NCI-H146 (cell line): ENCODE data around the gene NME4.
"Not testable (repeated sequence)": the region's sequence is repeated elsewhere in the genome, so short reads cannot be mapped to it uniquely, and the experiment has no call there.

Source experiments
- DNase-seq: peaks from one replicate; lab custom pipeline; 2025; lab: John Stamatoyannopoulos, UW

The NME4 gene

DNA sequence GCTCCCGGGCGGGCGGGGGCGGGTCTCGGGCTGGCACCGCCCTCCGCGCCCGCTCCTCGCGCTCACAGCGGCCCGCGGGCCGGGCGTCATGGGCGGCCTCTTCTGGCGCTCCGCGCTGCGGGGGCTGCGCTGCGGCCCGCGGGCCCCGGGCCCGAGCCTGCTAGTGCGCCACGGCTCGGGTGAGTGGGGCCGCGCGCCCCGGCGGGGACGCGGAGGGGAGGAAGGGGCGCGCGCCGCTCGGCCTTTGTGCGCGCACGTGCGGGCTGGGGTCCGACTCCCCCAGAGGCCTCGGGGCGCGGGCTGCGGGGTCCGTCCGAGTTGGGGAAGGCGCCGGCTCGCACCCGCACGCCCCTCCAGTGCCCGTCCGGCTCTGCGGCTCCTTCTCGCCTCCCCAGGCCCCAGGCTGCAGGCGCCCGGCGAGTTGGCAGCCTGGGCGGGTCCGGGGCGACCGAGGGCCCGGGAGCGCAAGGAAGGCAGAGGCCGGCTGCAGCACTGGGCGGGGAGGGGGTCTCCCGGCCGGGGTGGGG, at the start of gene NME4:
Gene NME4 (plus strand): TSS at position 65 of the 527 bp plus-strand sequence. CDS start 24 bp downstream, at position 89.
- DNase-seq: peak; percentile 62

DNA sequence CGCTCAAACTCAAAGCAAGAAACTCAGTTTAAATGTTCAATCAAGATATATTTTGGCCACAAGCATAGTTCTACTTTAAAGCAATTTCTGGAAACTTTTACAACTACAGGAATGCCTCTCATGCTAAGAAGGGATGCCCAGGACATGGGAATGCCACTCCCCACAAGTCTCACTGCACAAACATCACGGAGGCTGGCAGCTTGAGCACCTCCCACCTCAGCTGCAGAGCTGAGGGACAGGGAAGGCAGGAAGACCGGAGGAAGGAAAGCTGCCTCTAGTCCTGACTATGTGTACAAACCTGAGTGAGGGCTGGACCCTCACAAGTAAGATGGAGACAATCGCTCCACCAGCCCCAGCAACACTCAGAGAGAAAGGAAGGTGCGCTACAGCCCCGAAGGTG, 49.8 kb upstream of the NME4 start:
- no peak for DNase-seq

DNA sequence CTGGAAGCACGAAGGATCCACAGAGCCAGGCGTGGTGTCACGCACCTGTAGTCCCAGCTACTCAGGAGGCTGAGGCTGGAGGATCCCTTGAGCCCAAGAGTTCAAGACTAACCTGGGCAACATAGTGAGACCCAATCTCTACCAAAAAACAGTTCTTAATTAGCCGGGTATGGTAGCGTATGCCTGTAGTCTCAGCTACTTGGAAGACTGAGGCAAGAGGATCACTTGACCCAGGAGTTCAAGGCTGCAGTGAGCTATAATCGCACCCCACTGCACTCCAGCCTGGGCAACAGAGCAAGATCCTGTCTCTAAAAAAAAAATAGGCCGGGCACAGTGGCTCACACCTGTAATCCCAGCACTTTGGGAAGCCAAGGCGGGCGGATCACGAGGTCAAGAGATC, 48.5 kb upstream of the NME4 start:
- not testable (repeated sequence) for DNase-seq

DNA sequence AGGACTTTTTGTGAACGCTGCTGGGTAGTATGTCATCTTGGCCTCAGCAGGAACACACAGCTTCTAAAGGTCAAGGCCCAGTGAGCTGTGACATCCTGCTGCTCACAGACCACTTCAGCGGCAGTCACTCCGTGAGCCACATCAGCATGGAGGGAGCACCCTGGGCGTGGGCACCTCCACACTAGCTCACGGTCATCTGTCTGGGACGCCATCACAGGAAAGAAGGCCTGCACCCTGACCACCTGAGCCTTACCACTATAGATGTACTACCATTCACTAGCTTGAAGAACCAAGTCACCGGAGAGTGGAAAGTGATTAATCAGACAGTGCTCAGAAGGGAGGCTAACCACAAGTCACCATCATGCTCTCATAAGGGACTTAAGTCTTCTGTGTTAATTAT, 47.8 kb upstream of the NME4 start:
- no peak for DNase-seq

DNA sequence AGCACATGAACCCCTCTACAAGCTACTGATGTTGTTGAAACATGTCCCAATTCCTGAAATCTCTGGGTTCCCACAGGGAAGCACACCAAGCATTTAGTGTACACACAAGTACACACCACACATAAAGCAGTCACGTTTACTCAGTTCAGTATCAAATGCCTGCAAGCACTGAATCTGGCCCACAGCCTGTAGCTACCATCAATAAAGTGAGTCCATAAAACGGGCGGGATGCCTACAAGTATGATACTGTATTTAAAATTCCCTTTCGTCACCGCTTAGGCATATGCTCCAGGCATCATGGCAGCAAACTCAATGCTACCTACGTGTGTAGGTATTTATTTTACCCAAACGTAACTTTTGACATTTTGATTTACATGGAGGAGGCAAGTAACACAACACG, 46.8 kb upstream of the NME4 start:
- DNase-seq: no peak

DNA sequence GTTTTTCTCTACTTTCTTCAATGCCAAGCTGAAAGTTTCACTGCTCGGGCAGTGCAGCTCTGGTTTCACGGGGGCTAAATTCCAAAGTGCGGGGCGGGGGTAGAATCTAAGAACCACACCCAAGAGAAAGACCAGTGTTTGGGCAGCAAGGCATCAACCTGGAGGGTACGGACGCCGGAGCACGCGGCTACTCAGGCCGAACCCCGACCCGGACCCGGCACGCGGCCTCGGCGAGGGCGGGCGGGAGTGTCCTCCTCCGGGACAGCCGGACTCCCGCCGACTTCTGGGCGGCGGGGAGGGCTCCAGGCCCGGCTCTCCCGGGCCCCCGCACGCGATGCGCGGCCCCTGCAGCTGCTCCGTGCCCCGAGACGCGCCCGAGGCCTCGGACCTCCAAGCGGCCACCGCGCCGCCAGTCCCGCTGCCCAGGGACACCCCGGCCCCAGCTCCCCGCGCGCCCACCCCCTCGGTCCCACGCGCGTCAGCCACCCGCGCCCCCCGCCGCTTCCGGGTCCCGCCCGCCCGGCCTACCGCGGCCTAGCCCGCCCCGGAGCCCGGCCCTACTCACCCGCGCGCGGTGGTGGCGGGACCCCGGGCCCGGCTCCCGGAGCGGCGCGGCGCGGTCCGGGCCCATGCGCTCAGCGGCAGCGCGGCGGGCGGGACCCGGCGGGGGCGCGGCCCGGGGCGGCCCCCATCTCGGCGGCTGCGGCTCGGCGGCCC, 45.0 kb upstream of the NME4 start:
- peak; percentile 43 for DNase-seq

DNA sequence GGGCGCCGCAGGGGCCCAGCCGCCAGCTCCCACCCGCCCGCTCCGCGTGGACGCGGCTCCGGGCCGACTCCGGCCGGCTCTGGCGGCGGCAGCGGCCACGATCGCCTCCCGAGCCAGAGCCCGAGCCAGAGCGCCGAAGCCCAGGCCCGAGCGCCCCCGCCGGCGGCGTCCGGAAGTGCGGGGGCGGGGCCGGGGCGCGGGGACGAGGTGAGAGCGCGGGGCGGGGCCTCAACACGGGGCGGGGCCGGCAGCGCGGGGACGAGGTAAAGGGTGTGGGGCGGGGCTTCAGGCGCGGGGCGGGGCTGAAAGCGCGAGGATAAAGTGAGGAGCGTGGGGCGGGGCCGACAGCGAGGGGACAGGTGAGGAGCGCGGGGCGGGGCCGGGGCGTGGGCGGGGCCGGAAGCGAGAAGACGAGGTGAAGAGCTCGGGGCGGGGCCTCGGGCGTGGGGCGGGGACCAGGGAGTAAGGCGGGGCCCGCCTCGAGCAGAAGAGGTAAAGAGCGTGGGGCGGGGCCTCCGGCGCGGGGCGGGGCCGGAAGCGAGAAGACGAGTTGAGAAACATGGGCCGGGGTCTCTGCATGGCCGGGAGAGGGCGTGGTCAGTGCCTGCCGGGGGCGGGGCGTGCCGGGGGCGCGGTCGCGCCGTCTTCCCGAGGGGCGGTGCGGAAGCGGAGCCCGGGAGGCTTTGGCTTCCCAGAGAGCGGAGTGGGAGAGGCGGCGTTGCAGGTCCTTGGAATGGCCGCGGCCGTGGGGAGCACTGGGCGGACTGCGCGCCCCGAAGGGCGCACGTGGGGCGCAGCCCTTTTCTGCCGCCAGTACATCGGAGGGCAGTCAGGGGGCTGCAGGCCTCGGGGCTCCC, 44.2 kb upstream of the NME4 start, which contains the start of gene AXIN1:
Gene AXIN1 (minus strand): TSS at position 177 of the 857 bp plus-strand sequence. CDS start 5,698 bp downstream, outside the sequence.
- DNase-seq: peak; percentile 100

DNA sequence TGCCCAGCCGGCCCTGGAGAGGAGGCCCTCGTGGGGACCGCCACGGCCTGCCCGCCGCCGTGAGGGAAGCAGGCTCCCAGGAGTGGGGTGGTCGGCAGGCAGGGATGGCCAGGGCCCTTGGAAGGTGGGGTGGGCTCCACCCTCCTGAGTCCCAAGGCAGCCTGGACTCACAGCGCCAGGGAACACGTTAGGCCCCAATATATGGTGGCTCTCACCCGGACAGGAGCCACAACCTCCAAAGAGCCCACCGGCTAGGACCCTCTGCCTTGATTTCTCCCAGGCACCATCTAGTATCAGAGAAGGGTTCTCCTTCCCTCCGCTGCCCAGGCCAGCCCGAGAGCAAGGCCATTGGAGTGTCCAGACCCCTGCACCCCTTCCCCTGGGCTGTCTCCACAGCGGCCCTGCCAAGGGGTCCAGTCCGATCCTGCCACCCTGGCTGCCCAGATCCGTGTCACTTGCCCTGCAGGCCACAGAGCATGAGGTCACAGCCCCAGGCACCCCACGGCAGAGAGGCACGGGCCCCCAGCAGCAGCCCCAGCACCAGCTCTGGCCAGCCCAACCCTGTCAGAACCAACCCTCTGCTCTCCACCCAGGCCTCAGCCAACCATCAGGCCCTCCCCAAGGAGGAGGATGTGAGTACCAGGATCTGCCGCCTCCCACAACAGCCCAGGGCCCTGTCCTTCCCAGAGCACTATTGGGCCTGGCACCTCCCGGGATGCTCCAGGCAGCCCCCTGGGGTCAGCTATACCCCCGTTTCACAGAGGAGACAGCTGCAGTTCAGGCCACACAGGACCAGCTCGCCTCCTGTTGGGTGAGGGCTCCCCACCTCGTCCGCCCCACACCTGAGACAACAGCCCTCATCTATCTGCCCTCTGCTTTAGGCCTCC, 43.4 kb upstream of the NME4 start:
- DNase-seq: no peak

DNA sequence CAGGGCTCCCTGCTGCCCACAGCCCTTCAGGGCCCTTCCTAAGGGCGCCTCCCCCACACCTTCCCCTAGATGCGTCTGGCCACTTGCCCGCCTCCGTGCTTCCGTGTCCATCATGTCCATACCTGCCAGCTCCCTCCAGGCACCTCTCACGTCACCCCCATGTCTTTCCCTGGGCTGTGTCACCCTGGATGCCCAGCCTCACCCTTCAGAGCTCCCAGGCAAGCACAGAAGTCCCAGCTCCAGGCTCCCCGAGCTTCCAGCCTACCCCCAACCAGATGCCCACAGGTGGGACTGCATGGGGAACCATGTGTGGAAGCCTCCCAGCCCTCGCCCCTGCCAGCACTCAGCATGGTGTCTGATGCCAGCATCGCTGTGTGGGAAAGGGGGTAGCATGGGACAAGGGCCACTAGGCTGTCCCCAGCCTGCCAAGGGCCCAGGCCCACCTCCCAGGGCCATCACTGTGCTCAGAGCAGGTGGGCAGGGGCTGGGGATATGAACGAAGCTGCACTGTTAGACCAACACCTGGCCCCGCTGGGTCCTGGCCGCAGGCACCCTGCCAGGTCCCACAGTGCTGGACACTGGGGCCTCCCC, 42.6 kb upstream of the NME4 start:
- DNase-seq: no peak

DNA sequence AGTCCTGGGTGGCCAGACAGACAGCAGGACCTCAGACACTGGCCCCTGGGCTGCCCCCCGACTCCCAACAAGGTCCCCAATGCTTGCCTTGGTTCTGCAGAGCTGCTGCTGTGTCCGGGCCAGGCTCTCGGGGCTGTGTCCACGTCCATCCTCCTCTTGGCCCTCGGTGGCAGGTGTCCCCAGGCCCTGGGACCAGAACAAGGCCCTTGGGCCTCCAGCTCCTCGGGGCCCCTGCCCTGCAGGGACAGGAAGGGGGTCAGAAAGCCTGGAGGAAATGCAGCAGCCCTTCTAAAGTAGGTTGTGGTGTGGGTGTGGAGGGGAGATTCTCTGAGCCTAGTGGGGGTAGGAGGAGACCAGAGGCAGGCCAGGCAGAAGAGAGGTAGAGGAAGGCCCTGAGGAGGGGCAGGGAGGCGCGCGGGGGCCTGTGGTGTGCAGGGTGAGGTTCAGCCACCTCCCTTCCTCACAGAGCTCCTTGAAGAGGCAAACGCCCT, 42.0 kb upstream of the NME4 start:
- no peak for DNase-seq

DNA sequence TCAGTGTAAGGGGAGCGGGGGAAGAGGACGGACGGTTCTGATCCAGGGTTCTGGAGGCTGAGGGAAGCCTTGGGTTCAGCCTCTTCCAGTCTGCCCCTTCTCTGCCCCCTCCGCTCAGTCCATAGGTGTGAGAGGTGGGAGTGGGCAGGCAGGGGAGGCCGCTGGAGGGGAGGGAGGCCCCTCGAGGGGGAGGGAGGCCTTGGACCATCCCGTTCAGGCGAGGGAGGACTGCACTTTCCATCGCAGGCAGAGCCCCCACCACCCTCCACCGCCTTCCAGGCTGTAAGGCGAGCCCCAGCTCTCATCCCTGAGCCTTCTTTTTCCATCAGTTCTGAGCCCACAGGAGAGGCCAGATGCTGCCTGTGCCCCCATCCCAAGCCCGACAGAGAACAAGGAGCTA, 40.3 kb upstream of the NME4 start:
- DNase-seq: no peak

DNA sequence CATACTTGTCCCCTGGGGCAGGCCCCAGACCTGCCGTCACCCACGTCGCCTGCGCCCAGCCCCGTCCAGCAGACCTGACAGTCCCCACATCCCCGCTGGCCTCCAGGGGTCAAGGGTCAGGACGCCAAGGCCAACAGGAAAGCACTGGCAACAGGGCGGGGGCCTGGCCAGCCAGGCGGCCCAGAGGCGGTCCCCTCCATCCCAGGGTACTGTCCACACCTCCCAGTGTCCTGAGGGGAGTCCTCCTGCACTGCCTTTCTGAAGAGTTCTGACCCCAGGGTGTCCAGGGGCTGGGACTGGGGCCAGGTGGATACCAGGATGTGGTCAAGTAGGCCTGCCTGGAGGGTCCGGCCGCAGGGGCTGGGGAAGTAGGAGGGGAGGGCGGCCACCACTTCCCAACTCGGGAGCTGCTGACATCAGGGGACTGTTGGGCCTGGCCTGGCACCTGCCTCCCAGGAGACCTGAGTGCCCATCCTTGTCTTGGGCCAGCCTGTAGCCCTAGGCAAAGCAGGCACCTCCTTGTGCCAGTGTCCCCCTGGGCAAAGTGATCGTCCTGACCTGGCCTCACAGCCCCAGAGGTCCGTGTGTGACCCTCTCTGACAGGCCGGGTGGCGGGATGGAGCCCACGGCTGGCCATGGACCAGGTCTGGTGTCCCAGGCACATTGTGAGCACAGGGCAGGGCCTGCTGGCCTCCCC, 37.8 kb upstream of the NME4 start:
- no peak for DNase-seq

DNA sequence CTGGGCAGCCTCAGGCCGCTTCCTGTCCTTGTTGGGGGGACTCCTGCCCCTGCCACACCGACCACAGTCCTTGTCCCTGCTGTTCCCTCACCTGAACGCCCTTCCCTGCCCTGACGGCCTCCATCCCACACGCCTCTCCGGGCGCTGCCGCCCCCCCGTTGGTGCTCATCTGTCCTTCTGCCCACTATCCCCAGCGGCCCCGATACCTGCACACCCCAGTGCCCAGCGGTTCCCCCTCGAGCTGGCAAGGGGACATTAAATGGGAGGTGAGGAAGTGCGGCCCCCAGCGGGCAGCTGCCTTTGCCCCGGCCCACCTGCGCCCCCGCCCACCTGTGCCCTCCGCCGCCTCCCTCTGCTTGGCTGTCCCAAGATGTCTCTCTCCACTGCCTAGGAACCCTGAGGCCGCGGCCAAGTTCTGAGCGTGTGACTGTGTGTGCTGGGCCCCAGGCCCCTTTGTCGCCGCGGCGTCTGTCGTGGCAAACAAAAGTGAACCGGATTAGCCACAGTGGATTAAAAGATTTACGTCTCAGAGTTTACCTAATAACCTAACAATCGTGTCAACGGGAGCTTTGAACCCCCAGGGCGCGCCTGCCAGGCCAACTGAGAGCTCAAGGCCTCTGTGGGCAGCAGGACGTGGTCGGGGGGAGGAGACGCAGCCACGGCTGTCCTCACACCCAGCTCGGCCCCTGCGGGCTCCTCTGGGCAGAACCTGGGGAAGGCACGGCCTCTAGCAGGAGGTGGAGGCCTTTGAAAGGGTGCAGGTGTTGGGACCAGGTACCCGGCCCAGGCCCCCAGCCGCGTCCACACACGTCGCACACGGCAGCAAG, 36.9 kb upstream of the NME4 start:
- no peak for DNase-seq

DNA sequence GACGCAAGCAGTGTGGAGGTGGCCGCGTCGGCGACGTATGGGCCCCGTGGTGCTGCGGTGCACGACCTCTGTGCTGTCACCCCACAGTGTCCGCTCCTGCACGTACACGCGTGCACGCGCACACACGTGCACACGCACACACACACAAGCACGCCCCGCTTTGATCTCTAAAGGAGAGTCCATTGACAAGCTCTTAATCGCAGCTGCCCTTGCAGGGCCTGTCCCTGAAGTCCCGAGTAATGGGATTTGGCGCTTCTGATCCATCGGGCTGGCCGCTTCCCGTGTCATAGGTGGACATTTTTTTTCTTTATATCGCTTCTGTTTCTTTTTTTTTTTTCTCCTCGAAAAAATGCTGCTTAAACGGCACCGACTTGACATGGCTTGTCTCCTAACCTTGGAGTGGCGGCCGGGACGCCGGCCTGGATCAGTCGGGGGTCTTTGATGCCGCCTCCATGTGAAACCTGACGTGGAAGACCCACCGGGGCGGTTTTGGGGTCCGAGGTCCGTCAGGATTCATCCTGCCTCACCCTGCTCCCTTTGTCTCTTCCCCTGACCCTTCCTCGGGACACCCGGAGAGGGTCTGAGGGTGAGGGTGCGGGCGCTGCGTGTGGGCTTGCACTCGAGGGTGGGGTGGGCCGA, 36.2 kb upstream of the NME4 start:
- DNase-seq: no peak

DNA sequence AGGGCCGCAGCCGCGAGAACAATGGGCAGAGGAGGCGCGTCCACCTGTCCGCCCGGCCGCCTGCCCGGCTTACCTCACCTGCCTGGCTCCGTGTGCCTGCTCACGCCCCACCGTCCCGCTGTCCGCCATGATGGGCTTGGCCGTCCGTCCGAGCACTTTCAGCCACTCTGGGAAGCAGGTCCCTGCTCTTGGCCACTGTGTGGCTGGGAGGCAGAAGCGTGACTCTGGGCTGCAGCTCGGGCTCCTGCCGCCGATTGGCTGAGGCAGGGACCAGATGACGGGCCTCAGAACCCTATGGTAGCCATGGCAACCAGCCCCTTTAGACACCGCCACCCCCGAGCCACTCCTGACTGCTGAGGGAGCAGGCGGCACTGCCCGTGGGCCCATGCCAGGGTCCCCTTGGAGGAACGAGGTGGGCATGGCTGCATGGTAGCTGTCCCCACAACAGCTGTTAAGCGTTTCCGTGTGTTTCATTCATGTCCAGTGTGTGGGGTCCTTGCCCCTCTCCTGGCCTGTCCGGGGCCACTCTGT, 35.6 kb upstream of the NME4 start:
- DNase-seq: peak; percentile 76

DNA sequence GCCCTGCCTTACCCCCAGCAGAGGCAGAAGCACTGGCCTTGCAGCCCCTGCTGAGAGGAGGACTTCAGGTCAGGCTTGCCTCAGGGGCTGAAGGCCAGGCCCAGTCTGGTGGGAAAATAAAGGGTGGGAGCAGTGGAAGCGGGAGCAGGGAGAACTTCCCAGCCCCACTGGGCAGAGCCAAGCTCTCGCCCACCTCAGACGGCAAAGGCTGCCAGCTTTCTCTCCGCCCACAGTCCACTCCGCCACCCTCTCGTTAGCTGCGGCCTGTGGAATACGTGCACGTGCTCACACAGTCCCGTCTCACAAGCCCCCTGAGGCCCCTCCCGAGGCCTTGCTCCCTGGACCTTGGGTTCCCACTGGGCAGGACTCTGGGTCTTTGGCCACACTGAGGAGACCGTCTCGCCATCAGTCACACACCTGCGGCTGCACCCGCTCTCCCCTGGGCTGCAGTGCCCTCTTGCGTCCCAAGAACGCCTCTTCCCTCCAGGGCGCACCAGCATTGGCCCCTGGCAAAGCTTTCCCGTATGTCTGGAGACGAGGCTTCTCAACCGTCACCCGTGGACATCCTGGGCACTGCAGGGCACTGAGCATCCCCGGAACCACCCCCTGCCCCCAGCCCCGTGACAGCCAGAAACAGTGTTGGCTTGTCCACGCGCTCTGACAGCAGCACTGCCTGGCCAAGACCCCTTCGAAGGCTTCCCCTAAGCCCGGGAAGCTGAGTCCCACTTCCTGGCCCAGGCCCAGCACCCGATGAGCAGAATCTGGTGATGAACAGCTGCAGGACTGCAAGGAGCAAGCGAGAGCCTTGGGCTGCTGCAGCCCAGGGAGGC, 34.9 kb upstream of the NME4 start:
- peak; percentile 88 for DNase-seq

DNA sequence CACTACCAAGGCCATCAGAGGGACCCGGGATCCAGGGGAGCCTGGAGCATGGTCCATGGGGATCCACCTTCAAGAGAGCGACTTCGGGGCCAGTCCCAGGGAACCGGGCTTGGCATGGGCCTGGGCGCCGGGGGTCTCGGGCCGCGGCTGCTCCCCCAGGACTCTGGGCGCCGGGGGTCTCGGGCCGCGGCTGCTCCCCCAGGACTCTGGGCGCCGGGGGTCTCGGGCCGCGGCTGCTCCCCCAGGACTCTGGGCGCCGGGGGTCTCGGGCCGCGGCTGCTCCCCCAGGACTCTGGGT, 34.3 kb upstream of the NME4 start:
- DNase-seq: not testable (repeated sequence)

DNA sequence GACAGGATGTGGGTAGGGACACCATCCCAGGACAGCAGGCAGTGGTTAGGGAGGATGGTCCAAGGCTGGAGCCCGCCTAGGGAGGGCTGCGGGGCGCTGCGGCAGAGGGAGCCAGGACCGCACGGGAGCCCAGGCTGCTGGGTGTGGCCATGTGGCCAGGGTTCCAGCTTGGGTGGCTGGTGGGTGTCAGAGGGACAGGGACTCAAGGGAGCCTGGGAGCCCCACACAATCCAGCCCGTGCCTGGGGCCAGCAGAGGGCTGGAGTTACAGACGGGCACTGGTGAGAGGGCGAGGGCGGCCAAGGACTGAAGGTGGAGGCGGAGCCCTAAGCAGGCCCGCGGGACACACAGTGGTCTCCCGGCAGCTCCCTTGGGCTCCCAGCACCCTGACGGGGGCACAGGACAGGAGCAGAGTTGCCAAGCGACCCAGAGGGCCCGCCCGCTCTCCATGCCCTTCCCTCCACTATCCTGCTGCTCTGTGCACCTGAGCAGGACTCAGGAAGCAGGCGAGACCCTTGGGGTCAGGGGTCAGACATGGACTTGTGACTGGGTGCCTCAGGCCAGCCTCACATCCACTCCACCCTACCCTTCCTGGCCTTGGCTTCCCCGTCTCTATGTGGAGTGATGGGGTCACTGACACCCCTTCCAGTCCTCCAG, 33.8 kb upstream of the NME4 start:
- no peak for DNase-seq
